Renal cortex interstitium (tissue), 15 donors: ENCODE measurements around the gene RWDD3. TPM values are rescaled to one million over a fixed set of nuclear protein-coding genes. Genes with fewer than 3 reads are reported as not detected.
A peak's percentile ranks its signal among the peaks of the same experiment; 100 is the strongest.

Experiments
- DNase-seq, 11 donors: peaks; one replicate each; pipeline ENCODE4 v3.0.0-alpha.2; 2013; ENCODE audit warnings: low read depth in 9 of 11, low spot score in 4 of 11; ENCODE audit errors: extremely low read depth in 1 of 11
- long read RNA-seq, 16 experiments: transcript quantifications; one replicate each; lab custom pipeline, GENCODE V29; 2026
- polyA plus RNA-seq, 3 donors: library from polyadenylated mRNA; unstranded; fragments of 120-200 nt; gene quantifications; one replicate each; pipeline ENCODE4 v1.2.1, GENCODE V29; 2013; ENCODE audit not compliant: insufficient read length in 3 of 3

RWDD3 gene
- 10 to 100 TPM; 44.4 to 50.6 (median 45.1) TPM for polyA plus RNA-seq
- long read RNA-seq, donor 1, partial matches to known transcripts = 0 of 4 reads
- long read RNA-seq, donor 1, other reads (novel, unspliced or antisense) = 0 of 4 reads
- long read RNA-seq, donor 2, partial matches to known transcripts = 0 of 6 reads
- long read RNA-seq, donor 2, other reads (novel, unspliced or antisense) = 0 of 6 reads
- long read RNA-seq, donor 3, partial matches to known transcripts = 5 of 18 reads
- long read RNA-seq, donor 3, other reads (novel, unspliced or antisense) = 5 of 18 reads
- long read RNA-seq, donor 4, partial matches to known transcripts = 0 of 5 reads
- long read RNA-seq, donor 4, other reads (novel, unspliced or antisense) = 0 of 5 reads
- long read RNA-seq, donor 5 = 0 reads
- long read RNA-seq, donor 6, partial matches to known transcripts = 0 of 10 reads
- long read RNA-seq, donor 6, other reads (novel, unspliced or antisense) = 5 of 10 reads
- long read RNA-seq, donor 7, transcript RWDD3-202 (4 exons, 1,235 nt) = major isoform, 6 of 16 reads
- long read RNA-seq, donor 7, partial matches to known transcripts = 0 of 16 reads
- long read RNA-seq, donor 7, other reads (novel, unspliced or antisense) = 0 of 16 reads
- long read RNA-seq, donor 8, partial matches to known transcripts = 0 of 11 reads
- long read RNA-seq, donor 8, other reads (novel, unspliced or antisense) = 0 of 11 reads
- long read RNA-seq, donor 9, transcript RWDD3-202 (4 exons, 1,235 nt) = major isoform, 5 of 6 reads
- long read RNA-seq, donor 9, partial matches to known transcripts = 0 of 6 reads
- long read RNA-seq, donor 9, other reads (novel, unspliced or antisense) = 0 of 6 reads
- long read RNA-seq, donor 10, partial matches to known transcripts = 5 of 10 reads
- long read RNA-seq, donor 10, other reads (novel, unspliced or antisense) = 0 of 10 reads
- long read RNA-seq, donor 11, transcript RWDD3-202 (4 exons, 1,235 nt) = major isoform, 6 of 10 reads
- long read RNA-seq, donor 11, partial matches to known transcripts = 0 of 10 reads
- long read RNA-seq, donor 11, other reads (novel, unspliced or antisense) = 0 of 10 reads
- long read RNA-seq, donor 12, partial matches to known transcripts = 7 of 11 reads
- long read RNA-seq, donor 12, other reads (novel, unspliced or antisense) = 0 of 11 reads
- long read RNA-seq, donor 13, transcript RWDD3-202 (4 exons, 1,235 nt) = major isoform, 9 of 14 reads
- long read RNA-seq, donor 13, partial matches to known transcripts = 0 of 14 reads
- long read RNA-seq, donor 13, other reads (novel, unspliced or antisense) = 0 of 14 reads
- long read RNA-seq, donor 14, partial matches to known transcripts = 0 of 6 reads
- long read RNA-seq, donor 14, other reads (novel, unspliced or antisense) = 0 of 6 reads
- long read RNA-seq, donor 15, partial matches to known transcripts = 0 of 3 reads
- long read RNA-seq, donor 15, other reads (novel, unspliced or antisense) = 0 of 3 reads
- long read RNA-seq, donor 16, transcript RWDD3-202 (4 exons, 1,235 nt) = major isoform, 5 of 20 reads
- long read RNA-seq, donor 16, partial matches to known transcripts = 6 of 20 reads
- long read RNA-seq, donor 16, other reads (novel, unspliced or antisense) = 0 of 20 reads

GRCh38 chr1:95233737-95234500, at the start of gene RWDD3:
Gene RWDD3, plus strand, starts transcription at chr1:95234210. Its CDS starts 21 bp downstream, at chr1:95234231.
- peak; percentile 75 to 92 (median 89) for DNase-seq

GRCh38 chr1:95186149-95186548, 47.9 kb upstream of the RWDD3 start:
- DNase-seq = no peak

- no peak for DNase-seq
Observed at GRCh38 chr1:95193591-95193990, 40.4 kb upstream of the RWDD3 start.

- DNase-seq = no peak
Observed at GRCh38 chr1:95195046-95195445, 39.0 kb upstream of the RWDD3 start.

GRCh38 chr1:95196017-95196416, 38.0 kb upstream of the RWDD3 start:
- peak in 2 of 11 donors; percentile 21 to 41 for DNase-seq

GRCh38 chr1:95197616-95198252, 36.3 kb upstream of the RWDD3 start:
- no peak for DNase-seq

GRCh38 chr1:95201905-95202304, 32.1 kb upstream of the RWDD3 start:
- DNase-seq = no peak

- DNase-seq = no peak
Observed at GRCh38 chr1:95203908-95204437, 30.0 kb upstream of the RWDD3 start.

- no peak for DNase-seq
Observed at GRCh38 chr1:95206514-95206913, 27.5 kb upstream of the RWDD3 start.

- no peak for DNase-seq
Observed at GRCh38 chr1:95207223-95207935, 26.6 kb upstream of the RWDD3 start.

GRCh38 chr1:95208876-95209275, 25.1 kb upstream of the RWDD3 start:
- no peak for DNase-seq

- DNase-seq = no peak
Observed at GRCh38 chr1:95209291-95209690, 24.7 kb upstream of the RWDD3 start.

- DNase-seq = no peak
Observed at GRCh38 chr1:95216292-95216990, 17.6 kb upstream of the RWDD3 start.

- DNase-seq = no peak
Observed at GRCh38 chr1:95217371-95217770, 16.6 kb upstream of the RWDD3 start.

GRCh38 chr1:95219407-95219806, 14.6 kb upstream of the RWDD3 start:
- DNase-seq = no peak

GRCh38 chr1:95221306-95221705, 12.7 kb upstream of the RWDD3 start:
- DNase-seq = no peak
